ENCODE data around the gene STXBP6.

The STXBP6 gene

DNA sequence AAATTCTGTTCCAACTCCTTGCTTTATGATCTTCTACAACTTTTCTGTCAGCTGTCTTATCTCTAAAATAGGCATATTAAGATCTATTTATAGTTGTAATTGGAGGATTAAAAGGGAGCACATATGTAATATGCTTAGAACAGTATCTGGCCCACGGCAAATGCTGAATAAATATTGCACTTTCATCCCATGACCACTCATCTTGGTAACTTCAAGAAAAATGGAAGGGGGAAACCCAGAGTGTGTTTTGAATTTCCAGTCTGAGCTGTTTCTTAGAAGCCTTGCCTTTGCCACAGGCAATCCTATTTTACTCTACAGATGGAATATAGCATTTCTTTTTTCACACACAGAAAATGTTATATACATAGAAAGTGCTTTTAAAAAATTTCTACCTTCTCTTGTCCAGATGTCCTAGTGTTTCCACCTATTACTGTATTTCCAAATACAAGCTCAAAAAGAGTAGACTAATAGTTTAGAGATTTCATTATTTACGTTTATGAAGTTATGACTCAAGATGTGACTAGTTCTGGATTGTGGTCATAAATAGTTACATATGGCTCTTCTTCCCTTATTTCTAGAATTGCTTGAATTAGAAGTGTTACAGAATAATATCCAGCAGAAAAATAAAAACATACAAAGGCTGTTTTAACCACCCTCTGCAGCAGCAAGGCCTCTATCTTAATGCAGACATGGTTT, 6.2 kb upstream of the STXBP6 start:
- Histone ChIP-seq H3K27me3 (peaks cover 11% of the 10 kb centered on the region), H3K4me3 (ENCODE audit: low read depth, low read length) (no peak overlapping the region)
- TF ChIP-seq, protein P1, sequence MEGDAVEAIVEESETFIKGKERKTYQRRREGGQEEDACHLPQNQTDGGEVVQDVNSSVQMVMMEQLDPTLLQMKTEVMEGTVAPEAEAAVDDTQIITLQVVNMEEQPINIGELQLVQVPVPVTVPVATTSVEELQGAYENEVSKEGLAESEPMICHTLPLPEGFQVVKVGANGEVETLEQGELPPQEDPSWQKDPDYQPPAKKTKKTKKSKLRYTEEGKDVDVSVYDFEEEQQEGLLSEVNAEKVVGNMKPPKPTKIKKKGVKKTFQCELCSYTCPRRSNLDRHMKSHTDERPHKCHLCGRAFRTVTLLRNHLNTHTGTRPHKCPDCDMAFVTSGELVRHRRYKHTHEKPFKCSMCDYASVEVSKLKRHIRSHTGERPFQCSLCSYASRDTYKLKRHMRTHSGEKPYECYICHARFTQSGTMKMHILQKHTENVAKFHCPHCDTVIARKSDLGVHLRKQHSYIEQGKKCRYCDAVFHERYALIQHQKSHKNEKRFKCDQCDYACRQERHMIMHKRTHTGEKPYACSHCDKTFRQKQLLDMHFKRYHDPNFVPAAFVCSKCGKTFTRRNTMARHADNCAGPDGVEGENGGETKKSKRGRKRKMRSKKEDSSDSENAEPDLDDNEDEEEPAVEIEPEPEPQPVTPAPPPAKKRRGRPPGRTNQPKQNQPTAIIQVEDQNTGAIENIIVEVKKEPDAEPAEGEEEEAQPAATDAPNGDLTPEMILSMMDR (IDR thresholded peaks at IDR 0.05; ENCODE audit: low read depth, low read length): no peak

DNA sequence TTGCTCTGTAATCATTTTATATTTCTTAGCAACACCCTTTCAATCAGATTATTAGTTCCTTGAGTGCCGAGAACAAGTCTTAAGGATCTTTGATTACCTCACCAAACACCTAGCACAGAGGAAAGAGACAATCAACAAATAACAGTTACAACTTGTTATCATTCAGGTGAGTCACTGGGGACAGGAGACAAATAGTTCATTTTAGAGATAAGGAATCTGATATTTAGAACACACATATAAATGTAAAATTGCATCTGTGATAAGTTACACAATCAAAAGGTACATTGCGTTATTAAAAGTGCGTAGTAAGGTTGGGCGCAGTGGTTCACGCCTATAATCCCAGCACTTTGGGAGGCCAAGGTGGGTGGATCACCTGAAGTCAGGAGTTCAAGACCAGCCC, 5.1 kb upstream of the STXBP6 start:
- no peak for DNase-seq
- peaks cover 23% of the 10 kb centered on the region for H3K27me3 ChIP-seq
- H3K9me3 ChIP-seq: no peaks in the 10 kb centered on the region
- H3K4me1 ChIP-seq: no peaks in the 10 kb centered on the region
- no peaks in the 10 kb centered on the region for H3K36me3 ChIP-seq
- TF ChIP-seq, protein P1 (IDR thresholded peaks at IDR 0.05; ENCODE audit: low read depth, low read length): no peak
- no peak overlapping the region for H3K4me3 ChIP-seq (ENCODE audit: low read depth, low read length)

More for the DNA sequence above, 6.2 kb upstream of the STXBP6 start:
- H3K9me3 ChIP-seq: no peaks in the 10 kb centered on the region
- H3K4me1 ChIP-seq: no peaks in the 10 kb centered on the region
- H3K36me3 ChIP-seq: no peaks in the 10 kb centered on the region
- DNase-seq: no peak

DNA sequence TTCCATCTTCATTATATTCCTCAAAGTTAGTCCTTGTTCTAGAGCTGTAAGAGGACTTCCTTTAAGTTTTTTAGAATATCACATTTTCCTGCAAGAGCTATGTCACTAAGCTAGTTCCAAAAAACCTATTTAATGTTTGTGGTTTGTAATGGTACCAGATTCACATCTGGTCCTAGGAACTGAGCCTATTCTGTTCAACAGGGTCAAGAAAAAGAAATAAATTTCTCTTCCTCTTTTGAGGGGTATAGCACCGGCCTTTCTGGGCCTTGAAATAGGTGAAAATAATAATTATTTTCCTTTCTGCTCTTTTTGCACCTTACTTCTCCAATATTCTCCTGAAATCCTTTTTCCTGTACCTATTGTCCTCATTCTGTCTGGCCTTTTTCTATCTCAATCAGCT, 3.6 kb upstream of the STXBP6 start:
- H3K36me3 ChIP-seq: no peaks in the 10 kb centered on the region
- DNase-seq: no peak

DNA sequence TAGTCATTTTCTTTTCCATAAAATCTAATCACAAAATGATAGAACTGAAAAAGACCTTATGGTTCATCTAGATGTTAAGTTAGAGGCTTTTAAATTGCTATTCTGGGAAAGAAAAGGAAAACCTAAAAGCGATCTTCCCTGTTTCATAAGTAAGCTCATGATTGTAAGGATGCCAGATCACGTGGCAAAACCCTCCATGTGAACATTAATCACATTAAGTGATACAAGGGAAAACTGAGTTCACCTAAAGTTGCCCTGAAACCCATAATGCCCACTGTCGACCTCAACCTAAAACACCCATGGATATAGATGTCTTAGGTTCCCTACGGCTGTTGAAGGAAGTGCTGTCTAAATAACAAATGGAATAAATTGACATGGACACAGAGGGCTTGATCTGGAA, 3.0 kb upstream of the STXBP6 start:
- H3K36me3 ChIP-seq: no peaks in the 10 kb centered on the region
- TF ChIP-seq, protein P1 (IDR thresholded peaks at IDR 0.05; ENCODE audit: low read depth, low read length): no peak
- no peak for DNase-seq
- no peak overlapping the region for H3K4me3 ChIP-seq (ENCODE audit: low read depth, low read length)
- H3K4me1 ChIP-seq: no peaks in the 10 kb centered on the region
- no peaks in the 10 kb centered on the region for H3K9me3 ChIP-seq
- peaks cover 43% of the 10 kb centered on the region for H3K27me3 ChIP-seq

More for the DNA sequence above, 3.6 kb upstream of the STXBP6 start:
- TF ChIP-seq, protein P1 (IDR thresholded peaks at IDR 0.05; ENCODE audit: low read depth, low read length): no peak
- Histone ChIP-seq H3K4me3 (ENCODE audit: low read depth, low read length) (no peak overlapping the region), H3K9me3 (no peaks in the 10 kb centered on the region), H3K27me3 (peaks cover 37% of the 10 kb centered on the region), H3K4me1 (no peaks in the 10 kb centered on the region)

DNA sequence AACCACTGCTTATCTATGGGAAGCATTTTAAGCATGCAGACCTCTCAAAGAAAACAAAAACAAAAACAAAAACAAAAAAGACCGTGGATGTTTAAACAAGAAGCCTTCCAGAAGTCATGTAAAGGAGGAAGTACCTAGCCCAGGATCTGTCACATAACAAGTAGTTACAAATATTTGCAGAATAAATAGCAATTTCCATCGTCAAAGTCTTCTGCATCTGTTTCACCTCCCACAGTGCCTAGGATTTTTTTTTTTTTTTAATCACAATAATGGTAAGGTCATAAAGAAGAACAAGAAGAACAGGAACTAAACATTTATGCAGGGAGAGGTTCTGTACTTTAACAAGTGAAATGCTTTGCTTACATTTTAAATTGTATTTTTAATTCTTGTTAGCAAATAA, 2.4 kb upstream of the STXBP6 start:
- no peak for DNase-seq
- Histone ChIP-seq H3K4me3 (ENCODE audit: low read depth, low read length) (no peak overlapping the region), H3K9me3 (no peaks in the 10 kb centered on the region), H3K36me3 (no peaks in the 10 kb centered on the region), H3K4me1 (no peaks in the 10 kb centered on the region), H3K27me3 (peaks cover 44% of the 10 kb centered on the region)
- TF ChIP-seq, protein P1 (IDR thresholded peaks at IDR 0.05; ENCODE audit: low read depth, low read length): no peak

DNA sequence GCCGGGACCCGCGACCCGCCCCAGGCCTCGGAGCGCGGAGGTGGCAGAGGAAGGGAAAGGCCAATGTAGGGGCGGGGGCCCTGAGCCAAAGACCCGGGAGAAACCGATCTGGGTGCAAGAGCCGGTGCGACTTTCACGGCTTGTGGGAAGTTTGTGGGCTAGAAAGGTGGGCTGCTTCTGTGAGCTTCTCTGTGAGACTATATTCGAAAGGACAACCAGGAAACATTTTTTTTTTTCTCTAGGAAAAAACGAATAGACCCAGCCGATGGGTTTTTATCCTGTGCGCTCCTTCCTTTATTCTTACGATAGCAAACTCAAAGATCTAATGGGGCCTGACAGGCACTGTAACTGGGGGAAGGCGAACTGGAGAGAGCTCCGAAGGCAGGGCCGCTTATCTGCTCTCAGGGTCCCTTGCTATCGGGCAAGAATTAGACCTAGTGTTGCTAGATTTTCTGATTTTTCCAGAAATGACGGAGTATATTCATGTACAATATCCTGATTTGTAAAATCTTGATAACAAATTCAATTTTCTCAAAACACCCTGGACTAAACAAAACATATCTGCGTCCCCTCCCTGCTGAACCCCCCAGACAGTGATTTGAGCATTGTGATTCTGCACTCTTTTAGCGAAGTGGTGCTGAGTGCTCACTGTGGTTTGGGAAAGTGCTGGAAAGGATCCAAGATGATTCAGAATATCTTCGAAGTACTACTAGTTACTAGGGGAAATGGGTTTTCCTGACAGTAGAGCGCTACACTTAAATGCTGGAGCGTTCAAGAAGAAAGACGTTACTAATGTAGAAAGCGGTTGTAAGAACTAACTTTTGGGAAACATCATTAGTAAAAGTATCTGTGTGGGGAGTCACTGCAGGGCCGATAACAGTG, 563 bp upstream of the STXBP6 start:
- DNase-seq: no peak
- TF ChIP-seq, protein P1 (IDR thresholded peaks at IDR 0.05; ENCODE audit: low read depth, low read length): no peak
- H3K4me3 ChIP-seq (ENCODE audit: low read depth, low read length): no peak overlapping the region
- H3K9me3 ChIP-seq: no peaks in the 10 kb centered on the region
- H3K4me1 ChIP-seq: no peaks in the 10 kb centered on the region
- H3K36me3 ChIP-seq: no peaks in the 10 kb centered on the region
- peaks cover 44% of the 10 kb centered on the region for H3K27me3 ChIP-seq

All from BE2C (cell line).